GM13976 (cell line): ENCODE data around the gene MKRN3.
"Not testable (repeated sequence)": the region's sequence is repeated elsewhere in the genome, so short reads cannot be mapped to it uniquely, and the experiment has no call there.

Experiments
- DNase-seq: peaks from one replicate; pipeline ENCODE4 v3.0.0; 2012; ENCODE audit warnings: low spot score
- in situ Hi-C: fragments of 300-500 bp; cut with MboI; formaldehyde crosslinking; loops from one replicate; pipeline ENCODE4 v1.12.0; 2022; ENCODE audit warnings: low sequenced_read_pairs, mixed read lengths, inconsistent platforms; ENCODE audit not compliant: unreplicated experiment
- TF ChIP-seq, protein P1 (sequence below): IDR thresholded peaks from 2 replicates; pipeline ENCODE4 v1.5.1; 2012; ENCODE audit warnings: borderline replicate concordance, mild to moderate bottlenecking; ENCODE audit not compliant: insufficient read depth; ENCODE audit errors: extremely low read depth, missing control alignments, control extremely low read depth

MKRN3 gene

DNA sequence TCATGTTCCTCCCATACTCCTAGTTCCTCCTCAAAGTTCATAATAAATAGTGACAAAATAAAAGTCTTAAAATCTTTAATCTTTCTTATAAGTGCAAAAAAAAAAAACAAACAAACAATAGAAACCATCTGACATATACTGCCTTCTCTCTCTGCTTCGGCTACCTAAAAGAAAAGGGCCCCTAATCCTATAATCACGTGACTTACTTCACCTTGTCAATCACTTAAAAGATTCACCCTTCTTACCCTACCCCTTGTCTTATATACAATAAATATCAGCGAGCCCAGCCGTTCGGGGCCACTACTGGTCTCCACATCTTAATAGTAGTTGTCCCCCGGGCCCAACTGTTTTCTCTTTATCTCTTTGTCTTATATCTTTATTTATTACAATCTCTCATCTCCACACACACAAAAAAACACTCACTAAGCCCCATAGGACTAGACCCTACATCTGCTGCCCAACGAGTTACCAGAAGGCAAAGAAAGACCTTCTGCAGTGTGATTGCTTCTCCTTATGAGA lies 28.8 kb downstream of the MKRN3 start:
- no peak for DNase-seq
- TF ChIP-seq, protein P1, sequence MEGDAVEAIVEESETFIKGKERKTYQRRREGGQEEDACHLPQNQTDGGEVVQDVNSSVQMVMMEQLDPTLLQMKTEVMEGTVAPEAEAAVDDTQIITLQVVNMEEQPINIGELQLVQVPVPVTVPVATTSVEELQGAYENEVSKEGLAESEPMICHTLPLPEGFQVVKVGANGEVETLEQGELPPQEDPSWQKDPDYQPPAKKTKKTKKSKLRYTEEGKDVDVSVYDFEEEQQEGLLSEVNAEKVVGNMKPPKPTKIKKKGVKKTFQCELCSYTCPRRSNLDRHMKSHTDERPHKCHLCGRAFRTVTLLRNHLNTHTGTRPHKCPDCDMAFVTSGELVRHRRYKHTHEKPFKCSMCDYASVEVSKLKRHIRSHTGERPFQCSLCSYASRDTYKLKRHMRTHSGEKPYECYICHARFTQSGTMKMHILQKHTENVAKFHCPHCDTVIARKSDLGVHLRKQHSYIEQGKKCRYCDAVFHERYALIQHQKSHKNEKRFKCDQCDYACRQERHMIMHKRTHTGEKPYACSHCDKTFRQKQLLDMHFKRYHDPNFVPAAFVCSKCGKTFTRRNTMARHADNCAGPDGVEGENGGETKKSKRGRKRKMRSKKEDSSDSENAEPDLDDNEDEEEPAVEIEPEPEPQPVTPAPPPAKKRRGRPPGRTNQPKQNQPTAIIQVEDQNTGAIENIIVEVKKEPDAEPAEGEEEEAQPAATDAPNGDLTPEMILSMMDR: no peak
- in situ Hi-C loops: no loop called here

DNA sequence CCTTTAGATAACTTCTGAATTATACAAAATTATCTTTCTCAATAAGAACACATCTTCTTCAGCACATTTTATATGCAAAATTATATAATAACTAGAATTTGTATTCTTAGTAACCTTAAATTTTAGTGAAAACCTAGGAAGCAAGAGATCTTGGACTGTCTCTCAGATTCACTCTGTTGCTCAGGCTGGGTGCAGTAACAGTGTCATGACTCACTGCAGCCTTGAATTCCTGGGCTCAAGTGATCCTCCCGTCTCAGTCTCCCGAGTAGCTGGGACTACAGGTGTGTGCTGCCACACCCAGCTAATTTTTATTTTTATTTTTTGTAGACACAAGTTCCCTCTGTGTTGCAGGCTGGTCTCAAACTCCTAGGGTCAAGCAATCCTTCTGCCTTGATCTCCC lies 29.9 kb downstream of the MKRN3 start:
- in situ Hi-C loops: no loop called here
- DNase-seq: no peak
- TF ChIP-seq, protein P1: no peak

DNA sequence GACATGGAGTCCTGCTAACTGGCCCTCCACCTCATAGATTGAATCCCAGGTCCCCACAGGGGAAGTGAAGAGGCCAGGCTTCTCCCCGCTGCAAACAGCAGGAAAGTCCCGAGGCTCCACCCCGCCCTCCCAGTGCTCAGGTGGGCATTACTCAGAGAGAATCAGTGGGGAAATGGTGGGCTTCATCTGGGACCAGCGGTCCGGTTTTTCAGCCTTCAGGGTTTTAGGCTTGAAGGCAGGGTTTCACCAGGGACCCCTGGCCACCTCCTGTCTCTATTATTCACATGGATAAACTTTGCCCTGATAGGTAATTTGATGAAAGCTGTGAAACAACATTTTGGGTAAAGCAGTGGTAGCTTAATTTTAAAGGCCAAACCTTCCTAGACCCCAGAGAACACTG lies 31.3 kb downstream of the MKRN3 start:
- TF ChIP-seq, protein P1: no peak
- DNase-seq: no peak
- in situ Hi-C loops: no loop called here

DNA sequence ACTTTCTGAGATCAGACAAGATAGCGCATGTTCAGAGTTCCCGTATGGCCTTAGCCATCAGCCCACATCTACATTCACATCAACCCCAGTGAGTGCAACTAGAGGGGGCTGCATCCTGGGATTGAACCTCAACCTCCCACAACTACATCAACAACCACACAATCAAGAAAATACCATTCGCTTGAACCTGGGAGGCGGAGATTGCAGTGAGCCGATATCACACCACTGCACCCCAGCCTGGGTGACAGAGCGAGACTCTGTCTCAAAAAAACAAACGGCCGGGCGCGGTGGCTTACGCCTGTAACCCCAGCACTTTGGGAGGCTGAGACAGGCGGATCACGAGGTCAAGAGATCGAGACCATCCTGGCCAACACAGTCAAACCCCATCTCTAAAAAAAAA lies 31.8 kb downstream of the MKRN3 start:
- in situ Hi-C loops, DNase-seq: not testable (repeated sequence)

DNA sequence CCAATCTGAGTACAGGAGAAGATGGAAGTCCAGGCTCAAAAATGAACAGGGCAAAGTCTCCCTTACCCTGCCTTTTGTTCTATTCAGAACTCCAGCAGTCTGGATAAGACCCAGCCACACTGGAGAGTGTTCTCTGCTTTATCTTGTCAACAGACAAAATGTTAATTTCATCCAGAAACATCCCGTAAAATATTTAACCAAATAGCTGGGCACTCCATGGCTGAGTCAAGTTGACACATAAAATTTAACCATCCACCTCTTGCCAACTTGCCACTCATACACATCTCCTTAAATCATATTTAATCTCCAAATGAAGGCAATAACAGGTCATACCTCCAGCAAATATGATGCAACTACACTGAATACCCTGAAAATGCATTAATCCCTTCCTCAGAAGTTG lies 33.6 kb downstream of the MKRN3 start:
- DNase-seq: no peak
- TF ChIP-seq, protein P1: no peak
- in situ Hi-C loops: no loop called here

DNA sequence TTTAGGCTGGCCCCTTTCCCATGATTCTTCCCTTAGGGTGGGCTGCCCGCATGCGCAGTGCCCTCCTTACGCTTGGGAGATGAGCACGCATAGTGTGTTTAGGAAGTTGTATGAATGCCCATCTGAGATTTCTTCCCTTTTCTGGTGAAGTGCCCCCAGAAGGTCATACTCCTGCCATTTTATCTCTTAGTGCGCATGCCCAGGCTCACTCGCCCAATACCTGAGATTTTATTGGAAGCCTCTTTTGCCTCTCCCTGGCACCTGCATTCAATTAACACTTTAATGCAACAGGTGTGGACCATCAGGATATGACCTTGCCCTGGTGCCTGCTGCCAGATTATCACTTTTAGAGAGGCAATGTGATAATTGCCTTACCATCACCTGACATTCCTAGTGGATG lies 36.6 kb downstream of the MKRN3 start:
- in situ Hi-C loops: no loop called here
- DNase-seq: no peak
- TF ChIP-seq, protein P1: no peak

DNA sequence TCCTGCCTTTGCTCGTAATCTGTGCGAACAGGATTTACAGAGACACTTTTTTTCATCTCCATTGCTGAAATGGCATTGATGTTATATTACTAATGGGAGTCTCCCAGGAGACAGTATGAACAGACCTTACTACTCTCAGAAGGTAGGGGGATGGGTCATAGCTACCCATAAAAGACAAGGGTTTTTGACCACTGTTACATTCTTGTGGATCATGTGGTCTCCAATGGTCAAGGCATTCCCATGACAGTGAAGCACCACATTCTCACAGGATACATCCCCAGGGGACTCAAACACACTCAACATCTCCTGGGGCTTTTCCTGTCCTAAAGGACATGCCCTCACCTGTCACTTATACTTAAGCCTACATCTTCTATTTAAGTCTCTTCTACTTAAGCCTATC lies 40.8 kb downstream of the MKRN3 start:
- in situ Hi-C loops: no loop called here

More for the DNA sequence above, 40.8 kb downstream of the MKRN3 start:
- TF ChIP-seq, protein P1: no peak
- no peak for DNase-seq
